HL-60 (cell line): ENCODE measurements around the gene ARF1.

Experiments used
- GABPA ChIP-seq: IDR thresholded peaks from 2 replicates; pipeline ENCODE4 v1.6.1; 2012; ENCODE audit warnings: low read depth
- POLR2AphosphoS5 ChIP-seq: IDR thresholded peaks from 2 replicates; pipeline ENCODE4 v1.6.1; 2012; ENCODE audit warnings: low read depth
- TF ChIP-seq, protein P1 (sequence below): IDR thresholded peaks from one replicate; pipeline ENCODE4 v1.5.1; 2011; ENCODE audit warnings: low read length, control low read depth, inconsistent platforms; ENCODE audit not compliant: insufficient read depth

DNA sequence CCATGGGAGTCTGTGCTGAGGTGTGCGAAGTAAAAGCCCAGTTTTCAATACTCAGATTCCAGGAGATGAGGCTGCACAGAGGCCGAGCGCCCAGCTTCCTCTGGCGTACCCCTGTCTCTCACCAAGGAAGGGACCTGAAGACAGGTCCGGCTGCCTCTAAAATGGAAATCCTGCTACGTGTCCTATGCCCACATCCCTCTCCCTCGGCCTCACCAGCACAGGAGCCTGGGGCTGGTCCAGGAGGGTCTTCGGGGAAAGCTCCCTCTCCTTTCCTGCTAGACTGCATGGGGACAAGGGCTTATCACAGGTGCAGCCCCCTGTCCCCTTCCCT, 26.2 kb downstream of the ARF1 start:
- TF ChIP-seq, protein P1, sequence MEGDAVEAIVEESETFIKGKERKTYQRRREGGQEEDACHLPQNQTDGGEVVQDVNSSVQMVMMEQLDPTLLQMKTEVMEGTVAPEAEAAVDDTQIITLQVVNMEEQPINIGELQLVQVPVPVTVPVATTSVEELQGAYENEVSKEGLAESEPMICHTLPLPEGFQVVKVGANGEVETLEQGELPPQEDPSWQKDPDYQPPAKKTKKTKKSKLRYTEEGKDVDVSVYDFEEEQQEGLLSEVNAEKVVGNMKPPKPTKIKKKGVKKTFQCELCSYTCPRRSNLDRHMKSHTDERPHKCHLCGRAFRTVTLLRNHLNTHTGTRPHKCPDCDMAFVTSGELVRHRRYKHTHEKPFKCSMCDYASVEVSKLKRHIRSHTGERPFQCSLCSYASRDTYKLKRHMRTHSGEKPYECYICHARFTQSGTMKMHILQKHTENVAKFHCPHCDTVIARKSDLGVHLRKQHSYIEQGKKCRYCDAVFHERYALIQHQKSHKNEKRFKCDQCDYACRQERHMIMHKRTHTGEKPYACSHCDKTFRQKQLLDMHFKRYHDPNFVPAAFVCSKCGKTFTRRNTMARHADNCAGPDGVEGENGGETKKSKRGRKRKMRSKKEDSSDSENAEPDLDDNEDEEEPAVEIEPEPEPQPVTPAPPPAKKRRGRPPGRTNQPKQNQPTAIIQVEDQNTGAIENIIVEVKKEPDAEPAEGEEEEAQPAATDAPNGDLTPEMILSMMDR: no peak
- TF ChIP-seq POLR2AphosphoS5: no peak
- TF ChIP-seq GABPA: no peak
